ENCODE results near the gene OBP2A. TPM values are rescaled to one million over a fixed set of nuclear protein-coding genes. Genes with fewer than 3 reads are reported as not detected.

Gene OBP2A
- polyA plus RNA-seq, 6 donors from 2014 or later, result not detected

DNA sequence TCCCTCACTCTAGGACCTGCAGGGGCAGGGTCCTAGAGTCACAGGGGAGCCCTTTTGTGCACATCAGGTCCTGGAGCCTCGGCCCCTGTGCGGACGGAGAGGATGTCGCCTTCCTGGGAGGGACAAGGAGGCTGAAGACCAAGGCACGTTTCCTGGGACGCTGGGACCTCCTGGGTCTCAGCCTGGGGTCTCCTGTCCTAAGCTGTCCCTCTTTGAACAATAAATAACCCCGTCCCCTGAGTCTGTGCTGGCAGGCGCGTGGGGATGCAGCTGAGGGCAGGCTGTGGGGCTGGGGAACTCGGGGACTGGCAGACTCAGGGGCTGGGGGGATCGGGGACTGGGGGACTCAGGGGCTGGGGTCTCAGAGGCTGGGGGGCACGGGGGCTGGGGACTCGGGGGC is 46.7 kb downstream of the OBP2A start:
- ATAC-seq (ENCODE audit: low read depth in 2 of 2) (no peak), DNase-seq (no peak)
- Mint-ChIP-seq H3K4me3 (no peak overlapping the region), H3K36me3 (peaks cover 0 to 5% of the 10 kb centered on the region in 2 donors), H3K27me3 (peaks cover 23 to 25% (median 25%) of the 10 kb centered on the region in 3 donors), H3K4me1 (peaks cover 0 to 3% (median 0%) of the 10 kb centered on the region in 3 donors), H3K9me3 (peaks cover 0 to 22% (median 6%) of the 10 kb centered on the region in 7 donors), H3K27ac (no peak overlapping the region)

DNA sequence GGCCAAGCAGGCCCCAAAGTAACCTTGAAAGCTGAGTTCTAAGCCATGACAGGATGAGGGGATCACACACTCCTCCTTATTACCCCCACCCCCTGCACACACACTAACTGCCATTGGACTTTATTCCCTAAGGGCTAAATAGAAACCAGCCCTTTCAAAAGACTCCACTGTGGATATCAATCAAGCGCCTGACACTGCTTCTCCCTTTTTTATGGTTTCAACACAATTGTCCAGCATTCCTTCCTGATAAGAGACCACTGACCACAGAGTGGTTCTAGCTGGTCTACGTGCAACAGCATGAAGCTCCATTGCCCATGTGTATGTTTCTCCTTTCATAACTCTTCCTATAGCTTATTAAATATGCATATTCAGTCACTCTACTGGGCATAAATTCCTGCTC is 50.3 kb downstream of the OBP2A start:
- Mint-ChIP-seq H3K9me3 (peaks cover 0 to 22% (median 6%) of the 10 kb centered on the region in 7 donors), H3K36me3 (peaks cover 0 to 5% of the 10 kb centered on the region in 2 donors), H3K4me3 (no peak overlapping the region), H3K27me3 (peaks cover 27 to 38% (median 29%) of the 10 kb centered on the region in 3 donors), H3K4me1 (no peaks in the 10 kb centered on the region), H3K27ac (no peak overlapping the region)
- DNase-seq (no peak), ATAC-seq (ENCODE audit: low read depth in 2 of 2) (no peak)

Other genes starting within 250 kb of the OBP2A start
- under 1 TPM in 3 of 6 donors, not detected in 3; 0.27 to 0.47 (median 0.37) TPM for gene PPP1R26, start 66.3 kb upstream of the OBP2A start, polyA plus RNA-seq (ENCODE audit: low read depth in 6 of 6)
- 10 to 100 TPM; 41.5 to 57.9 (median 45.5) TPM for gene MRPS2, start 45.4 kb upstream of the OBP2A start, polyA plus RNA-seq (ENCODE audit: low read depth in 6 of 6)
- not detected for gene LCN1, start 24.7 kb upstream of the OBP2A start, polyA plus RNA-seq (ENCODE audit: low read depth in 6 of 6)
- gene PAEP, start 15.6 kb downstream of the OBP2A start, polyA plus RNA-seq (ENCODE audit: low read depth in 6 of 6), result not detected
- not detected for gene GLT6D1, start 93.4 kb downstream of the OBP2A start, polyA plus RNA-seq (ENCODE audit: low read depth in 6 of 6)
- not detected for gene LCN9, start 117.2 kb downstream of the OBP2A start, polyA plus RNA-seq (ENCODE audit: low read depth in 6 of 6)
- gene SOHLH1, start 153.4 kb downstream of the OBP2A start, polyA plus RNA-seq (ENCODE audit: low read depth in 6 of 6), result not detected
- gene KCNT1, start 156.1 kb downstream of the OBP2A start, polyA plus RNA-seq (ENCODE audit: low read depth in 6 of 6), result not detected

Measured in naive B cell (primary cell).